GM19023 (cell line): Measurements from ENCODE around the gene SLC12A6.

Experiments used
- ATAC-seq: cut with Tn5 transposase; IDR thresholded peaks from one replicate; pipeline ENCODE4 v1.9.1; 2021; ENCODE audit warnings: mild to moderate bottlenecking, moderate library complexity; ENCODE audit not compliant: unreplicated experiment

The SLC12A6 gene

GRCh38 chr15:34266751-34267150 lies 70.8 kb downstream of the SLC12A6 start:
- no peak for ATAC-seq

GRCh38 chr15:34264076-34264475 lies 73.5 kb downstream of the SLC12A6 start:
- no peak for ATAC-seq

DNA sequence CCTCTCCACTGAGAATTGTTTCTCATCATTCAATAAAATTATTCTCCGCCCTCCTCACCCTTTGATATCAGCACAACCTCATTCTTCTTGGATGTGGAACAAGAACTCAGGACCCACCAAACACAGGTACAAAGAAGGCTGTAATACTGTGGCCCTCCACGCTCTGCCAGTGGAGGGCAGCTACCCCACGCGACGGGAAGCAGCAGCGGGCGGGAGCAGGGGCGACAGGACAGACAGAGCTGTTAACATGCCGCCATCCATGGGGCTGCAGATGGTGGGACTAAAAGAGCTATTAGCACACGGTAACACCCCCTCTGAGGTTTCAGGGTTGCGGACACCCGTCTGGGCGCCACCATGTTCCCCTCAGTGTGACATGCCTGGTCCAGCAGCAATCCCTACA lies 75.2 kb downstream of the SLC12A6 start:
- no peak for ATAC-seq

- ATAC-seq: no peak
Measured at GRCh38 chr15:34259566-34259965, 78.0 kb downstream of the SLC12A6 start.

- ATAC-seq: no peak
Measured at GRCh38 chr15:34258151-34258550, 79.4 kb downstream of the SLC12A6 start.

- ATAC-seq: no peak
Measured at GRCh38 chr15:34252545-34252944, 85.0 kb downstream of the SLC12A6 start.

DNA sequence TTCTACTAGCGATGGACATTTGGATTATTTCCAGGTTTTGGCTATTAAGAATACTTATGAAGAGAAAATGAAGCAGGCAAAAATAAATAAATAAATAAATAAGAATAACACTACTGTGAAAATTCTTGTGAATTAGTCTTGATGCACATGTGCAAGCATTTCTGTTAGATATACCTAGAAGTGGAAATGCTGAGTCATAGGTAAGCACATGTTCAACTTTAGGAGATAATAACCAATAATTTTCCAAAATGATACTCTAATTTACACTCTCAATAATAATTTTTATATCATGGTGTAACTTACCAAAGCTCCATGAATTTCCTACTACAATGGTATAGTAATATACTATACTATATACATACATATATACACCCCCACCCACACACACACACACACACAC lies 89.4 kb downstream of the SLC12A6 start:
- no peak for ATAC-seq

GRCh38 chr15:34246276-34246976 lies 91.2 kb downstream of the SLC12A6 start:
- no peak for ATAC-seq

DNA sequence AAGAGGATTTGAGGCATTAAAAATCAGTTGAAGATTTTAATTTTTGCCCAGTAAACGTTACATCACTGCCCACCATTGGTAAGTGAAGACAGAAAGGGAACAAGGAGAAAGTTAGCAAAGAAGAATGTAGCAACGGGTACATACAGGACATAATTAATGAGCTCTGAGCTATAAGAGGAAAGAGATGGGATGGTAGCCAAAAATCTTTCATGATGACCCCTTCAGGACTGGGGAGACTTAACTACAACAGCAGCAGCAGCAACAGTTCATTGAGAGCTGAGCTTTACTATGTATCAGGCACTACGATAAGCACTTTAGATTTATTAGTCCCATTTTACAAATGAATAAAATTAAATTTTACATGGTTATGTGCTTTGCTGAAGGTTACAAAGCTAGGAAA lies 94.4 kb downstream of the SLC12A6 start:
- ATAC-seq: no peak

- ATAC-seq: no peak
Measured at GRCh38 chr15:34242331-34242710, 95.3 kb downstream of the SLC12A6 start.

DNA sequence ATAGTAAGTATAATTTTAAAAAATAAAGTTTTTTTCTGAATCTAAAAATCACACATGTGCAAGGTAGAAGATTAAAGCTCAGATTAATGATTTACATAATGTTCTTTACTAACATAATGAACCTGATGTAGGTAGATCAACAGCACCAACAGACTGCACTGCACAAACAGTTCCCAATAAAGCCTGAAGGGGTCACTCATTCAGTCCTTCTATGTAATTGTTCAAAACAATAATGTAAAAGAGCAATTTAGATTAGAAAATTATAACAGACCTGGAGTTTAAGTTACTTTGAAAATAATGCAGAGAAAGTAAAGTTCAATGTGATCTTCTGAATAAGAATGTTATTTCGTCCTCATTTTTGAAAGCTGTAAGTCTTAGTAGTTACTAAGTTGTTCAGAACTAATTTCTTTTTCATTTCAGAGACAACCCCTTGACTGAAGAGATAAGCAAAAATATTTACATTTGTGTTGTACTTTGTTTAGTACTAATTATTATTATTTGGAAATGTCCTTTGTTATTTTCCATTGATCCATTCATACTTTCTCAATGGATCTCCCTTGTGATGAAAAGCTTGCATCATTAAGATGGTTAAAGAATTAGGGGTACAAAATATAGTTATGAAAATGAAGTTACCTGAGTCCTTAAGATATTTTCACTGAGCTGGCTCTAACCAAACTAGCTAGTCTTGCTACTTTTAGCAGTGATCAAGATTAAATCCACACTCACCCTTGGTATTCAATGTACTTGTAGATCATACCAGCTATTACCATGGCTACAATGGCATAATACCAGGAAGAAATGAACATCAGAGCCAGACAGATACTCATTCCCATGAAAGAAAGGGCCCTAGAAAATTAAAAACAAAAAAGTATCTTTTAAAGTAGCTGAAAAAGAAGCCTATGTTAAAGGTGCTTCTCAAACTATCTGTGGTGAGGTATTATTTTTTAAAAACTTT lies 95.9 kb downstream of the SLC12A6 start:
- no peak for ATAC-seq

DNA sequence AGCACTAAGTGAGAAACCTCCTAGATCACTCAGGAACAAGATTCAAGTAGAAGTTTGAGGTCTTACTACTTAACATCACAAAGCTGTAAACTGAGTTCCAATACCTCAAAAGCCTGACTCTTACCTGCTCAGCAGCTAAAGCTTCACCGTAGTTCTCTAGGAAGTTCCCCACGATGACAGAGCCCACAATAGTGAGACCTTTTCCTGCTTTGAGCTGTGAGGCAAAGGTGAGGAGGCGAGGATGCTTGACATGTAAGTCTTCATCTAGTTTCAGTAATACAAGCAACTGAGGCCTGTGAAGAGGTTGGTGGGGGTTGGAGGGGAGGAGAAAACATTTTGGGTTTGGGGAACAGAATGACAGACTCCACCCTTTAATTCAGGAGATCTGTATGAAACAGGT lies 97.0 kb downstream of the SLC12A6 start:
- no peak for ATAC-seq

GRCh38 chr15:34239151-34239808 lies 98.3 kb downstream of the SLC12A6 start:
- ATAC-seq: no peak

- ATAC-seq: no peak
Measured at GRCh38 chr15:34233614-34234013, 104.0 kb downstream of the SLC12A6 start.

- no peak for ATAC-seq
Measured at GRCh38 chr15:34223904-34224596, 113.5 kb downstream of the SLC12A6 start.

DNA sequence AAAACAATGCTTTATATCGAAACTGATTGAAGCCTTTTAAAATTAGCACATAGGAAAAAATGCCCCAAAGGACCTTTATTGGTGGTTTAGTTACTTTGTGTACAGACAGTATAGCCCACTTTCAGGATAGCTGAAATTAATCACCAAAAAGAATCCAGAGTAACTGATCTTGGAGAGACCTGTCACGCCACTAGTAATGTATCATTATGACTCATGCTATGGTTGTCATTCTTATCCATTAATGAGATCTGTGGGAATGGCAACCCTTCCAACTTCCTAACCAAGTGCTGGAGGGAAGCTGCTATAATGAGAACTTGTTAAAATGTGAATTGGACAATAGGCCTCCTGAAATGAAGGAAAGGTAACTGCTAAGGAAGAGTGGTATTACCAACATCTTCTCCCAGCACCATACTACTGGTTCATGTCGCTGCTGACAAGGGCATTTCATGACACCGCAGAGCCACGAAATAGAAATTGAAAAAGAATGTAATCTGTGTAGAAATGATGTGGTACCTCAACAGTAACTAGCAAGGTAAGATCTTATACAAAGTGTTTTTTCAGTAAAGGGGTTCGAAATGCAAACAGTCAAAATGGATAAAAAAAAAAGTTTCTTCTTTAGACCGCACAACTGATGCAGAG lies 119.9 kb downstream of the SLC12A6 start:
- no peak for ATAC-seq

DNA sequence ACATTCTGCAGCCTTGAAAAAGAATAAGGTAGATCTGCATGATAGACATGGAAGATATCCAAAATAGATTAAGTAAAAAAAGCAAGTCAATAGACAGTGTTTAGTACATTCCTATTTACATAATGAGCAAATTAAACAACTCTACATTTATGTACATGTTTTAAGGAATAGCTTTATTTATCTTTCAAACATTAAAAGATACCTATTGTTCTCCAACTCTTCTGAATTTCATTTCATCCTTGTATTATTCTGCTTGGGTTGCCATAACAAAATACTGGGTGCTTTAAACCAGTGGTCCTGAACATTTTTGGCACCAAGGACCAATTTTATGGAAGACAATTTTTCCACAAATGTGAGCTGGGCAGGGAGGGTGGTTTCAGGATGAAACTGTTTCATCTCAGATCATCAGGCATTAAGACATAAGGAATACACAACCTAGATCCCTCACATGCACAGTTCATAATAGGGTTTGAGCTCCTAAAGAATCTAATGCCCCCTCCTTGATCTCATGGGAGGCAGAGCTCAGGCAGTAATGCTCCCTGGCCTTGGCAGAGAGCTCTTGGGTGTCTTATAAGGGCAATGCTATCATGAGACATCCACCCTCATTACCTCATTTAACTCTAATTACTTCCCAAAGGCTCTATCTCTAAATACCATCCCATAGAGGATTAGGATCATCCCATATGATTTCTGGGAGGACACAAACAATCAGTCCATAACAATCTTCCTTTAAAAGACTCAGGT lies 120.9 kb downstream of the SLC12A6 start:
- no peak for ATAC-seq

GRCh38 chr15:34214135-34214534 lies 123.4 kb downstream of the SLC12A6 start:
- ATAC-seq: no peak

DNA sequence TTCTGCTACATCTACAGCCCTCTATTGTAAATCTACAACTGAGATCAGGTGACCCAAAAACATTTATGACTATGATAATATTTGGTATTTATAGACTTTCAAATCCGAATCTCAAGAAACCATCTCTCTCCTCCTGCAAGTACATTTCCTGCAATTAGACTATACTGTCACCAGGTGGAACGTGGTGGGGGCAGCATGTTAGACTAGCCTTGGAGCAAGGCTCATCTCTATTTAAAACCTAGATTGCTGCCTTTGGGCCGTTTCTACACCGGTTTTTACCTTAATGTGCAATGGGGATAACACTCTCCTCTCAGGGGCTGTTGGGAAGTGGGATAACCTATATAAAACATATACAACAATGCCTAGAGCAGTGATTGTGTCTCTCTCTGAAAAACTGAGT lies 123.9 kb downstream of the SLC12A6 start:
- no peak for ATAC-seq
